ENCODE results near the gene TACO1. TPM values are rescaled to one million over a fixed set of nuclear protein-coding genes. Genes with fewer than 3 reads are reported as not detected.

The TACO1 gene
- total RNA-seq, 2 donors from 2014 or later, result 11.6 to 14.3 TPM

GRCh38 chr17:63595132-63595531 is 5.6 kb upstream of the TACO1 start:
- no peak for DNase-seq (ENCODE audit: low spot score)
- intact Hi-C loops (cut with DNase I), result no loop called here

GRCh38 chr17:63596856-63597586 is 3.7 kb upstream of the TACO1 start:
- intact Hi-C loops (cut with DNase I), result no loop called here
- DNase-seq (ENCODE audit: low spot score), result no peak

DNA sequence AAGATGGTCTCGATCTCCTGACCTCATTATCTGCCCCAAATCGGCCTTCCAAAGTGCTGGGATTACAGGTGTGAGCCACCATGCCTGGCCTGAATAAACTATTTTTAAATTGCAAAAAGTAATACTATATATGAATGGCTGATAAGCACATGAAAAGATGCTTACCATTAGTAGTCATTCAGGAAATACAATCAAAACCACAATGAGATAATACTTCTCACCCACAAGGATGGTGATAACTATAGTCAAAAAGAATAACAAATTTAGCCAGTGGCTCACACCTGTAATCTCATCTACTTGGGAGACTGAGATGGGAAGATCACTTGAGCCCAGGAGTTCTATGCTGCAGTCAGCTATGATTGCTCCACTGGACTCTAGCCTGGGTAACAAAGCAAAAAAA is 2.4 kb upstream of the TACO1 start:
- no peak for DNase-seq (ENCODE audit: low spot score)
- intact Hi-C loops (cut with DNase I), result no loop called here

DNA sequence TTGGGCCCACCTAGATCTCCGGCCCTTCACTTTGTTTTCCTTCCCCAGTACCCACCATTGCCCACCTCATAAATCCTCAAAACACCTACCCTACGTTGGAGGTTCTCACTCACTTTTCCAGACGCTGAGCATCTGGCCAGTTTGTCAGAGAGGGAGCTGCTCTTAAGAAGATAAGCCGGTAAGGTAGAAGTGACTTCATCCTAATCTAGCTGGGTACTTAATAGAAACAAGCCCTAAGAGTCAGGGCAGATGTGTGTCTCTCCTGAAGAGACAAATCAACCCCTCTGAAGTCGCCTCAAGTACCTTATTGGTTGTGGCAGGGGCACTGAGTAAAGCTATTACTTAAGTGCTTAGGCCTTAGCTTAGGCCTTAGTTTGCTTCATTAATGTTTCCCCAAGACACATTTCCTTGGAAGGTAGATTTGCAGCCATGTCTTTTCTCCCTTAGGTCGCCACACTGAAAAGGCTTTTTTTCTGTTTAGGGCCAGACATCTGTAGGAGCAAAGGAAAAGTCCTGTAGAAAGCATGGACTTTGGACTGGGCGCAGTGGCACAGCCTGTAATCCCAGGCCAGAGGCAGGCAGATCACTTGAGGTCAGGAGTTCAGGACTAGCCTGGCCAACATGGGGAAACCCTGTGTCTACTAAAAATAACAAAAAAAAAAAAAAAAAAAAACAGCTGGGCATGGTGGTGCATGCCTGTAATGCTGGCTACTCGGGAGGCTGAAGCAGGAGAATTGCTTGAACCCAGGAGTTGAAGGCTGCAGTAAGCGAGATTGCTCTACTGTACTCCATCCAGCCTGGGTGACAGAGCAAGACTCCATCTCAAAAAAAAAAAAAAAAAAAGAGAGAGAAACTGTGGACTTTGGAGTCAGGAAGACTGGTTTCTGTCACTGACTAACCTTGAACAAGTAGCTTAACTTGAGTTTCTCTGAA is 1.0 kb downstream of the TACO1 start:
- intact Hi-C loops (cut with DNase I), result loop anchor here in 1 of 2 donors (5.0 kb wide), 1 partner anchor 169 kb away; no protein-coding TSS in a partner anchor
- no peak for DNase-seq (ENCODE audit: low spot score)

GRCh38 chr17:63609816-63610573 is 9.3 kb downstream of the TACO1 start:
- intact Hi-C loops (cut with DNase I), result loop anchor here (5.0 kb wide), 1 partner anchor 183 kb away; no protein-coding TSS in a partner anchor
- DNase-seq (ENCODE audit: low spot score), result no peak

GRCh38 chr17:63610854-63611253 is 10.2 kb downstream of the TACO1 start:
- intact Hi-C loops (cut with DNase I), result loop anchor here (5.0 kb wide), 1 partner anchor 184 kb away; no protein-coding TSS in a partner anchor
- DNase-seq (ENCODE audit: low spot score), result no peak

DNA sequence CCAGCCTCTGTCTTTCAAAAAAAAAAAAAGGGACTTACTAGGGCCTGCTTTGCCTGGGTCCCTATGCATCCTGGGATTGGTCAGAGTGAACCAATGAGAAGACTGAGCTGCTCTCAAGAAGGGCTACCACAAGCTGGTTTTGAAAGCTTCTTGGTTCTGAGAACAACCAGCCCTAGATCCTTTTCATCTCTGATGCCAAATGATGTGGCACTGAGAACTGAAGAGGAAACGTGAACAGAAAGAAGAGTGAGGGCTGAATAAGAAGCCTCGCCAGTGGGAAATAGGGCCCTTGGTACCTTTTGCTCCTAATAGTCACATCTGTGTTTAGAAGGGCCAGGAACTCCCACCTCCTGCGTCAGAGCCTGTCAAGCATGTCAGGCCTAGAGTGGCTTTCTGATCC is 10.7 kb downstream of the TACO1 start:
- intact Hi-C loops (cut with DNase I), result loop anchor here (5.0 kb wide), 1 partner anchor 184 kb away; no protein-coding TSS in a partner anchor
- DNase-seq (ENCODE audit: low spot score), result no peak

- DNase-seq (ENCODE audit: low spot score), result no peak
- intact Hi-C loops (cut with DNase I), result loop anchor here (5.0 kb wide), 1 partner anchor 186 kb away; no protein-coding TSS in a partner anchor
These were observed 13.0 kb downstream of the TACO1 start for GRCh38 chr17:63613663-63614062.

GRCh38 chr17:63621229-63621683 is 20.6 kb downstream of the TACO1 start:
- no peak for DNase-seq (ENCODE audit: low spot score)
- intact Hi-C loops (cut with DNase I), result no loop called here

- peak; percentile 99 for DNase-seq (ENCODE audit: low spot score)
- intact Hi-C loops (cut with DNase I), result no loop called here
These were observed 21.2 kb downstream of the TACO1 start, which contains the start of gene MAP3K3 for GRCh38 chr17:63621684-63622573. TSS of gene MAP3K3 (plus strand) at chr17:63622417. CDS start at chr17:63622760, 343 bp downstream.

DNA sequence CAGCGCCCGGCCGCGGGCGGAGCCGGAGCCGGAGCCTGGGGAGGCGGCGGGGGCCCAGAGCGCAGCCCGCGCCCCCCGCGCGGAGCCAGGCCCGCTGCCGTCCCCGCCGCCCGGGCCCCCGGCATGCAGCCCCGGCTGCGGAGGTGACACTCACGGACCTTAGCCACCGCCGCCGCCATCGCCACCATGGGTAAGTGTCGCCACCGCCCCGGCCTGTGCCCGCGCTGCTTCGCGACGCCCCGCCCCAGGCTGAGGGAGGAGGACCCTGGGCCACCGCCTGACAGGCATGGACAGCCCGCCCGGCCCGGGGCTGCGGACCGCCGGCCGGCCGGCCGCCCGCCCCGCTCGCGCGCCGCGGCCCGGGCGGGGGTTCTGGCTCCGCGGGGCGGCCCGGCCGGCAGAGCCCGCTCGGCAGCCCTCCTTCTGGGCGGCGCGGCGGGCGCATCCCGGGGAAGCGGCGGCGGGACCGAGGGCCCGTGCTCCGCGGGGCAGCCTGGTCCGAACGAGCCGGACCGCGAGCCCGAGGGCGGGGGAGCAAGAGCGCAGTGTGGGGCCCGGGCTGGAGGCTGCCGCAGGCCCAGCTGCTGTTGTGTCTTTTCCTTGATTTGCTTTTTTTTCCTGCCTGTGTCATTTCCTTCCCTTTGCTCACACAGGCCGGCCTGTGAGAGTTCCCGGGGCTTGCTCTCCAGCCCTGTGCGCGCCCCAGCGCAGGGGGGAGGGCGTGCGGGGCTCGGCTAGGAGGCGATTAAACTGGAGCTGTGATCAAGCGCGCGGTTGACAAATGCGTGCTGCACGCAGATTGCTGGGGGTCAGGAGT is 22.1 kb downstream of the TACO1 start:
- intact Hi-C loops (cut with DNase I), result no loop called here
- peak; percentile 93 for DNase-seq (ENCODE audit: low spot score)

- intact Hi-C loops (cut with DNase I), result no loop called here
These were observed 23.3 kb downstream of the TACO1 start for GRCh38 chr17:63623786-63624530.

GRCh38 chr17:63624531-63624880 is 23.8 kb downstream of the TACO1 start:
- intact Hi-C loops (cut with DNase I), result no loop called here

More at GRCh38 chr17:63623786-63624530, 23.3 kb downstream of the TACO1 start:
- no peak for DNase-seq (ENCODE audit: low spot score)

DNA sequence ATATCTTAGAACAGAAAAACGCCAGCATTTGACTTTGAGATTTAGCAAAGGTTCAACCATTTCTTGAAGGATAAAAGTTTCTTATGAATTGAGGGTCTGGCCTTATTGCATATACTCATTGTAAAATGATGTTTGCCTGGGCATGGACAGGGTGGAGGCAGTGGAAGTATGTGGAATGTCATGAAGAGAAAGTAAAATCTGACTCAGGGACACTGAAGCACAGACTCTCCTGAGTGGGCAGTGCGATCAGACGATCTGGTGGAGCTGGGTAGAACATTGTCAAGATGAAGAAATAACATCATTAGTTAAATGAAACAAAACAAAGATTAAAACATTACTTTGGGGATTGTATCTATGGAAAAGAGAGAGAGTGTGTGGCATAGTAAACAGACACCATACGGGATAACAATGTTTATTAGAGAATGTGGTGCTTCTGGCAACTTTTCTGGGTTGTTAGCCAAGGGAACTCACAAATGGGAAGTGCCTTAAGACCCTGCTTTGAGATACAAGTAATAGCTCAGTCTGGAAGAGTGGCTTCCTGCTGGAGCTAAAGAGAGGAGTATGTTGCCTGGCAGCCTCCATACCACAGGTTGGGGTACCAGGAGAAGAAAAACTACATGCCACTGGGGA is 26.0 kb downstream of the TACO1 start:
- intact Hi-C loops (cut with DNase I), result no loop called here

More at GRCh38 chr17:63624531-63624880, 23.8 kb downstream of the TACO1 start:
- no peak for DNase-seq (ENCODE audit: low spot score)

DNA sequence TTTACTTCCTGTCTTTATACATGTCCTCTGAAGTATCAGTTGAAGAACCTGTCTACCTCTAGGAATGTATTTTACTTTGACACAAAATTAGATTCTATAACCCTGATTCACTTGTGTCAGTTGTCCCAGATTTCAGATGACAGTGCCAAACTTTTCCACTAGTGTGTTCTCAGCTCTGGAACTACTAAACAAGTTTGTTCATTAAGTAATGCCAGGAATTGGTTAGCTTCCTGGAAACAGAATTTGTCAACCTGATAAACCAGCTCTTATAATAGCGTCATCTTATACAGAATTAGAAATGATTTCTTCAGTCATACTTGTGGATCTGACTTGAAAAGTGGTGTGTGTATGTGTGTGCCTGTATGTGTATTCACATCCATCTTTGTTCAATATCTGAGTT is 28.9 kb downstream of the TACO1 start:
- intact Hi-C loops (cut with DNase I), result no loop called here
- DNase-seq (ENCODE audit: low spot score), result no peak

More for the DNA sequence above, 26.0 kb downstream of the TACO1 start:
- no peak for DNase-seq (ENCODE audit: low spot score)

DNA sequence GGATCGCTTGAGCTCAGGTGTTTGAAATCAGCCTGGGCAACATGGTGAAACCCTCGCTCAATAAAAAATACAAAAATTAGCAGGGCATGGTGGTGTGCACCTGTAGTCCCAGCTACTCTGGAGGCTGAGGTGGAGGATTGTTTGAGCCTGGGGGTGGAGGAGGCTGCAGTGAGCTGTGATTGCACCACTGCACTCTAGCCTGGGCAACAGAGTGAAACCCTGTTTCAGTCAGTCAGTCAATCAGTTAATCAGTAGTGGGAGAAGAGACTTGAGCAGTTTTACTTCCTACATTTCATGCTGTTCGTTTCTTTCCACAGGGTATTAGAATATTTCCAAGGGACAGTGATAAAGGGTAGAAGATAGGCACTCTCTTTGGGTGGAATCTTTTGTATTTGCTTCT is 30.4 kb downstream of the TACO1 start:
- DNase-seq (ENCODE audit: low spot score), result no peak
- intact Hi-C loops (cut with DNase I), result no loop called here
